HG03159 (cell line): ENCODE results near the gene FRS2.

Source experiments
- ATAC-seq: cut with Tn5 transposase; IDR thresholded peaks from one replicate; pipeline ENCODE4 v1.9.1; 2021; ENCODE audit warnings: mild to moderate bottlenecking, moderate library complexity; ENCODE audit not compliant: unreplicated experiment

Gene FRS2

DNA sequence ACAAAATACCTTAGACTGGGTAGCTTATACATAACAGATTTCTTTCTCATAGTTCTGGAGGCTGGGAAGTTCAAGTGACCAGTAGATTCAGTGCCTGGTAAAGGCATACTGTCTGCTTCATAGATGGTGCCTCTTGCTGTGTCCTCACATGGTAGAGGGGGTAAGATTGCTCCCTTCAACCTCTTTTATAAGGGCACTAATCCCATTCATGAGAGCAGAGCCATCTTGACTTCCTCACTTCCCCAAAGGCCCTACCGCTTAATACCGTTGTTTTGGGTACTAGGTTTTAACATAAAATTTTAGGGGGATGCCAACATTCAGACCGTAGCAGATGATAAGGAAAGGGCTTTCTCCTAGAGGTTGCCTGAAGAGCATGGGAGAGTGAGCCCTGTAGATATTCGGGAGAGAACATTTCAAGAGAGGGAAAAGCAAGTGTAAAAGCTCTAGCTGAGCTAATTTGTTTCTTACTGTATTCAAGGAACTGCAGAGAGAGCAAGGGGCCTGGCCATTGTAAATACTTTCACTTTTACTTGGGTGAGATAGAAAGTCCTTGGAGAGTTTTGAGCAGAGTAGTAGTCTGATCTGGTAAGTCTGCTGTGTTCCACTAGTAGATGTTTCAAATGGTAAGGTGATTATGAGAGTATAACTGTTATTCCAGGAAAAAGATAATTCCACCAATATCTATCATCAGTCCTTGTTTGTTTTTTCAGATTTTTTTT lies 27.3 kb downstream of the FRS2 start:
- ATAC-seq: peak; percentile 94

DNA sequence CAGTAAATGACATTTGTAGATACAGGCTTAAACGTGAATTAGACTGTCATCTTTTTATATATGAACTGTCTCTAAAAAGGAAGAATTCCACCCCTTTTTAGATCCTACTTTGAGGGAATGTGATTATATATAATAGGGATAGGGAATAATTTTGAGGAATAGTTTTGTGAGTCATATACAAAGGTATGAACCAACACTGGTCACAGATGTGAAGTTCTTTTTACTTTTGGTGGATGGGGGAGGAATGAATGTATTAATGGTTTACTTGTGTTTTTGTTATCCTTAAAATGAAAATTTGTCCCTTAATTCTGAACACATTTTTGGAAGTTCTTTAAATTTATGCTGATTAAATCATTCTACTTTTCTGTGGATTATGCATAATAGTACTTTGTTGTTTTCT lies 30.4 kb downstream of the FRS2 start:
- ATAC-seq: no peak

DNA sequence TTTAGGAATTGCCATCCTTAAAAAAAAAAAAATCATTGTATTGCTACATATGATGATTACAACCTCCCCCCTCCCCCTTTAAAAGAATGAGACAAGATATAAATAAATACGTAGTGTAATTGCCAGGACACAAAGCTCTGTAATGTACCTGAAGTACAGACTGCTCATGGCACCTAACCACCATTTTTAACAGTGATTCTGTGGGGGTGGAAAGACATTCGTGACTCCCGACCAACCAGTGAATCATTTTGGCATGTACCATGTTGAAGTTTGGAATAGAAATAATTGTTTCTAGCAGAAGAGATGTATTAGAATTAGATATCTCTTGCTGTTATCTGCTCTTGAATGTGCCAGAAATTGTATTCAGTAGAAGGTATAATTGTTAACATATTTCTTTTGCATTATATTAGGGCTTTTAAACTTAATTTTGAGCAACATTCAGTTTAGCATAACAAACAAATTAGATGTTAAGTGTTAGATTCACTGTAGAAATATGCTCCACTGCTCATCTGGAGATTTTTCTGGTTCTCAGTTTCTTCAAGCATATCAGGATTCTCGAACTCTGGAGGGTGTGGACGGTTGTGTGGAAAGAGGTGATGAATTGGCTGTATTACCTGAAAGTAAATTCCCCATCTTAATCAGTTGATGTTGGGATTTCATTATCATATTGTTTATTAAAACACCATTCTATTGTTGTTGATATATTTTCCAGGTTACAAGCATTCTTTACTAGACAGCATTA lies 31.1 kb downstream of the FRS2 start:
- no peak for ATAC-seq

DNA sequence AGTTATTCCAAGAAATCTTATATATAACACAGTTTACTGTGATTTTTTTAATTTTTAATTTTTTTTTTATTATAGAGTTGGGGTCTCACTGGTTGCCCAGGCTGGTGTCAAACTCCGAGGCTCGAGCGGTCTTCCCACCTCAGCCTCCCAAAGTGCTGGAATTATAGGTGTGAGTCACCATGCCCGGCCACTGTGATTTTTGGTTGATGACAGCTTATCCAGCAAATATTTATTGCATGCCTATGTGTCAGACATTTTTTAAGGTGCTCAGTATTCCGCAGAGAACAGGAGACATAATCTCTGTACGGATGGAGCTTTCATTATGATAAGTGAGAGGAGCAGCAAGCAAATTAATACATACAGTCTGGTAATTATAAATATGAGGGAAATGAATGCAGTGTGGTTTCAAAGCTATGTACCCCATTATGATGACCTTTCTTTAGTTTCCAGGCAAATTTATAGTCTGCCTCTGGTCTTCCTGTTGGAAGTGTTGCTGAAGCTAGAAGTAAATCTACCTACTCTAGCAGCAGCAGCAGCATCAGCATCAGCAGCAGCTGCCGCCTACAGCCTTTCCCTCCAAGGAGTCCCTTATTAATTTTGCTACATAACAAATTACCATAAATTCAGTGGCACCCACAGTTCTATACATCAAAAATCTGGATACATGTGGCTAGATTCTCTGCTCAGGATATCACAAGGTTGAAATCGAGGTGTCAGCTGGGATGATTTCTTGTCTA lies 32.3 kb downstream of the FRS2 start:
- ATAC-seq: no peak

DNA sequence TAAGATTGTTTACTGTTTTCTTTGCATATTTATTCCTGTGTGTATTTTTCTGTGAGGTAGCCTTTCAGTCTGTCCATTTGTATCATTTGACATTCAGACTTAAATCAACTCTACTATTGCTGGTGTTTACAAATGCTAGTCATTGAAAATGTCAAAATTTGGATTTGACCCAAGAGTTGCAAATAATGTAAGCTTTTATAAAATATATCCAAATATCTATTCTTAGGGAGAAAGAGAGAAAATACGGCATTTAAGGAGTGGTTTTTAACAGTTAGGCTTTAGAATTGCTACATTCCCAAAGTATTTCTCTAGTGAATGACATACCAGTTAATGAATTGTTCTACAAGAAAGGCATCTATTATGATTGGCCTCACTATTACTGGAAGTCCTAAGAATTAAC lies 37.9 kb downstream of the FRS2 start:
- ATAC-seq: no peak

DNA sequence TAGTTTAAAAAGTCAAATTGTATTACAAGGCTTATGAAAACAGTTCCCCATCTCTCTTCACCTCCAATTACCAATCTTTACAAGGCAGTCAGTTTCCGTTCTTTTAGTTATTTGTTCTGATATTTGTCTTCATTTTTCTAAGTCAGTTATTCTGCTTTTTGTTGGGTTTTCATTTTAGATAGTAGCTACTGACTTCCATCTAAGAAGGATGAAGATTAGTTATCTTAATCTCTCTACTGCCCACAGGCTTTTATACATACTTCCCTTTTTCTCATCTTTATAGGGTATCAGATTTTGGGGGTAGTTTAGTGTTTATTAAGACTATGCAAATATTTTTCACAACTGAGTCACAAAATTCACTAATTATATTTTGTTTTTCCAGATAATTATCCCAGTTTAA lies 38.4 kb downstream of the FRS2 start:
- no peak for ATAC-seq

DNA sequence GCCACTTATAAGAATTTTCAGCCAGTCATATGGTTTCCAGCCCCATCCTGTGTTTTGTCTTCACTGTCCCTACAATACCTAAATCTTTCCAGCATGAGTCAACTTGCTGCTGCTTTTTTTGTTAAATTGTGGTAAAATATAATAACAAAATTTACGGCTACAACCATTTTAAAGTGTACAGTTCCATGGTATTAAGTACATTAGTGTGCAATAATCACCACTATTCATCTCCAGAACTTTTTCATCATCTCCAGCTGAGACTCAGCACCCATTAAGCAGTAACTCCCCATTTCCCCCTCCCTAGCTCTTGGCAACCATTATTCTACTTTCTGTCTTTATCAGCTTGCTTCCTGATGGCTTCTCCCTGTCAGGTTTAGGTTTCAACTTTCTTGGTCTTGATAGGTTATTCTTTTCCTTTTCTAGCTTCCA lies 39.1 kb downstream of the FRS2 start:
- no peak for ATAC-seq

DNA sequence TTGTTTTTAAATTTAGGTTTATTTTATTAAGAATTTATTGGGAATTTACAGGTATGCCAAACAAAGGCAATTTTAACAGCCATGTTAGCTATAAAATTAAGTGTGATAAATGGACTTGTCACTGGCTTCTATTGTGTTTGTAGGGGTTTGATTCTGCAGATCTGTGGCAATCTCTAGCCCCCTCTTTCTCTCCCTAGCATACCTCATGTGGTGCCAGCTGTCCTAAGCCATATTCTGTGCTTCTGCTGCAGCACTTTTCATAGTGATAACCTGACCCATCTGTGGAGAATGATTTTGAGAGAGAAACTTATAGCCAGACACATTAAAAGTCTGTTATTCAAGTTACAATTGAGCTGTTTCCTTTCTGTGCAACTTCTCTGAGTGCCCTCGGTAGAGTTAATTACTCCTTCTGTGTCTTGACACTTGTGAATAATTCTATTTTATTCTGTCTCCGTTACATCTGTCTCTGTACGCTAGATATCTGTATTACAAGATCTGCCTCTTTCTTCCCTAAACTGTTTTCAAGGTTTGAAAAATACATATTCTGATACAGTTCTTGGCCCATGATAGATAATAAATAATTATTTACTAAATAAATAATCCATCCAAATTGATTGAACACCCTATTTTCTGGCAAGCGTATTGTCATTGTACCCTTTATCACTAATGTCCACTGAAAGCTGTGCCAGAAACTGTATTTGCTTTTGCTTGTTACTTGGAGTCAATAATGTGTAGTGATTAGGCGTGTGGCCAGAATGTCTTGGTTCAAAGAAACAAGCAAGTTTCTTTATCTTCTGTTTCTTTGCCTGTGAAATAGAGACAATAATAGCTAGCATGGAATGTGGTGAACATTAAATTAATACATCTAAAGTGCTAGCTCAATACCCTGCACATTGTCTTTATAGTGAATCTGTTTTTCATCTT lies 40.0 kb downstream of the FRS2 start:
- ATAC-seq: no peak

DNA sequence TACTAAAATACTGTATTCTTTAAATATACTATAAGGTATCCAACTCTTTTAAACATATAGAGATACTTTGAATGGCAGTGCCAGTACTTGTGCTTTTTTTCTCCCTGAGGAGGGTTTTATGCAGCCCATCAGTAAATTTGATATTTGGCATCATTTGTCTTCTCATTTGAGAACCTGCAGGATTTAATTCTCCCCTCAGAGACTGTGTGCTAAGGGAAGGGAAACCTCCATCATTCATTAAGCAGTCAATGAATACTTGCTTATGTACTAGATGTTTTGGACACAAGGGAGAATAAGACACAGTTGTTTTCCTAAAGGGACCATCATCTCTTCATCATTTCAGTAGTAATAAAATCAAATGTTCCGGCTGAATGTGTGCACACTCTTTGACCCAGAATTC lies 40.8 kb downstream of the FRS2 start:
- ATAC-seq: no peak

DNA sequence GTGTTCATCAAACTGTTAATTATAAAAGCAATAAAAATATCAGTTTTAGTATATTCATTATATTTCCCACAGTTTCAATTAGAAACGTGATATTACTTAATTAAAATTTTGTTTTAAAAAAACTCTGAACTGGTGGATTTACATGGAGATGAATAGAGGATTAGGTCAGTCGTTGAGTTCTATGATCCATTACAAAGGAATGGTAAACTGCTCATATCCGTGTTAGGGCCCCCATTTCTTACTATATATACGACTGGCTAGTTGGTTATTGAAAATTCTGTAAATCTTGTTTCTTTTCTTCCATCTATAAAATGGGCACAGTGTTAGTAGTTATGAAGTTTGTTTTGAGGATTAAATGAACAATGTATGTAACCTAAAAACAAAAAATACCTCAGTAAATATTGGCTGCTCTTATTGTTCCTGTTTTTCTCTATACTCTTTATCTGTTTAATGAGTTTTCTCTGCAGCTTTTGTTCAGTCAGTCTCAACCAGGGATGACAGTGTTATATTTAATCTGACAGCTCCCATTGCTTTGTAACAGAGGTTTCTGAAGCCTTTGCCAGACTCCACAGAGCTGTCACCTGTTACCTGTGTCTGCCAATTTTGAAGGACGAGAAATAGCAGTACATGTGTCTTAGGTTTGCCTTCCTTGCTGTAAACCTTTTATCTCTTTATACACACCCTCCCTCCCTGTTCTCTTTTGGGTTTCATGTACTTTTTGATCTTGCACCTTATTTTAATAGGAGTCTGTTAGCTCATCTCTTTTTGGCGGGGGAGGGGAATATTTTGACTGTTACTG lies 41.5 kb downstream of the FRS2 start:
- no peak for ATAC-seq

DNA sequence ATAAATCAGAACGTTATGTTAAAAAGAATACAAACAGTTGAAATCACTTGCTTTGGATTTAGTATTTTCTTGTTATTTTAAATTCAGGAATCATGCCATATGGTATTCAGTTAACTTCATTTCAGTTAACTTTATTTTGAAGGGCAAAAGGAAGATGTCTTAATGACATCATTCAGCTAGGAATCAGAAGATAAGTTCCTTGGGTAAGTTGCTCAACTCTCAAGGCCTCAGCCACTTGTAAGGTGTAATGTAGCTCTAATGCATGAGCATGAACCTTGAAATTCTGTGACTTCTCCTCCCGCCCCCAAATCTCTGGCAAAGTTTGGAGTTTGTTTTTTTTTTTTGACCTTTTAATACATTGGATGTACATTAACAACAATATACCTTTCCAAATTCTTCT lies 42.6 kb downstream of the FRS2 start:
- no peak for ATAC-seq

DNA sequence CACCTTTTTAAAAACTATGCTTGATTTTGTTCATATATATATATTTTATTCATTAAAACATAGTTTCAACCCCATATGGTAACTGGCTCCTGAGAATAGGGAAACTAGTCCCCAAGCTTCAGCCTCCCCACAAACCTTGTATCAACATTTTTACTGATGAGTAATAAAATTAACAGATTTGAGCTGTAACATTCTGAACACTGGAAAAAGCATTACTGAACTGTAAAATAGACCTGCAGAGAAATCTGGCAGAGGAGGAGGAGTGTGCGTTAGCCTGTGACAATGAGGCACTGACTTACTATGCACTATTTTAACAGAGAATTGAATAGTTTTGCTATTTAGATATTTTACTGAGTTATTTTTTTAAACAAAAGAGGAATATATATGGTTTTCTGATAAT lies 43.1 kb downstream of the FRS2 start:
- ATAC-seq: no peak

DNA sequence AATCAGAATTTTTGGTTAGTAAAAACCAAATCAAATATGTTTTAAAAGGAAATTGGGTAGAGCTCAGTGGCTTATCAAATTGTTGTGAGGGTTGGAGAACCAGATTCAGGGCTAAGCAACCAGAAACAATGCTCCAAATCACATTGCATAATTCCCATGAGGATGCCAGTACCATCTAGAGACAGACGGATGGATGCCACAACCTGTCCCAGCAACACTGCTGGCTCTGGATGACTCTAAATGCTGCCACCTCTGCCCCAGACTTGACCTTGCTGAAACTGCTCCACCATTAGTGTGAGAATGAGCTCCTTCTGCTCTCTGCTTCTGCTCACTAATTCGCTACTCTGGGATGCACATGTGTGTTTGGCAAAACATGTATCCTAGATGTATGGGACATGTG lies 43.9 kb downstream of the FRS2 start:
- ATAC-seq: no peak

DNA sequence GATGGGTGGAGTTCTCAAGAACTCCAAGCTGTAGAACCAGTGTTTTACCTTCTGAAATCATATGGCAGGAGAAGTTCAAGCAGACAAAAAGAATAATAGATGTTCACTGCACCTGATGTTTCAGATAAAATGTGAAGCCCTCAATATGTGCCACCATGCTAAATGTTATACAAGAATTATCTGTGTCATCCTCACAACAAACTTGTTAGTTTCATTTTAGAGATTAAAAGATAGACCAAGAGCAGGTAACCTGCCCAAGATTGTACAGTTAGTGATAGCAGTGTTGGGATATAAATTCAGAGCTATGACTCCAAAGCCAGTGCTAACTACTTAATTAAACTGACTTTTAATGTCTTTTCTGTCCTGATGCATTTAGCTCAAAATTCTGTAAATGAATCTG lies 44.7 kb downstream of the FRS2 start:
- no peak for ATAC-seq

DNA sequence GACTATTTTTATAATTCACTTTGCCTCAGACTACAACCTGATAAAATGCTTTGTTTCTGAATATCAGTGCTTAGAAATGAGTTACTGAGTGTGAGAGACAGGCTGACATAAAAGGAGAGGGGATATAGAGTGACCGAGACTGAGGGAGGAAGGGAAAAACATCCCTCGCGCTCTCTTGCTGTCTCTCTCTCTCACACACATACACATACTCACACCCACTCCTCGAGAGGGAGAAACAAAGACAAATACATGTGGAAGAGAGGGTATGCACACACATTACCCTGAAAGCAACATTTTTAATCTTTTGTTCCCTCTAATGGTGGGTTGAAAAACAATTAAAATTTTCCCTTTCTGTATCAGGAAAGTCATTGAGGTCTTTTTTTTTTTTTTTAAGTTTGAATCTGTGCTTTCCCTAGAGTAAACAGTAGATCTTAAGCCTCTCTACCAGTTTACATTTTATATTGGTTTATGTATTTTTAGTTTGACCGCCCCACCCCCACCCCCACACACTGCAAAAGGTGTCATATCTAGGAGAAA lies 45.3 kb downstream of the FRS2 start:
- ATAC-seq: no peak

DNA sequence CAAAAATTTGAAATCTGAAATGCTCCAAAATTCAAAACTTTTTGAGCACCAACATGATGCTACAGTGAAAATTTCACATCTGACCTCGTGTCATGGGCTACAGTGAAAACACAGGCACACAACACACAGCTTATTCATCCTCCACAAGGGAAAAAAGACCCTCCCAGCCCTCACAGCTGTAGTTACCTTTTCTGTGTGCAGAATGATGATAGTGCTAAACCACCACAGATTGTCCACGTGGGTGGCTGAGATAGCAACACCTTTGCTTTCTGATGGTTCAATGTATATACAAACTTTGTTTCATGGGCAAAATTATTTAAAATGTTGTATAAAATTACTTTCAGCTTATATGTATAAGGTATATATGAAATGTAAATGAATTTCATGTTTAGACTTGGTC lies 46.8 kb downstream of the FRS2 start:
- ATAC-seq: no peak

DNA sequence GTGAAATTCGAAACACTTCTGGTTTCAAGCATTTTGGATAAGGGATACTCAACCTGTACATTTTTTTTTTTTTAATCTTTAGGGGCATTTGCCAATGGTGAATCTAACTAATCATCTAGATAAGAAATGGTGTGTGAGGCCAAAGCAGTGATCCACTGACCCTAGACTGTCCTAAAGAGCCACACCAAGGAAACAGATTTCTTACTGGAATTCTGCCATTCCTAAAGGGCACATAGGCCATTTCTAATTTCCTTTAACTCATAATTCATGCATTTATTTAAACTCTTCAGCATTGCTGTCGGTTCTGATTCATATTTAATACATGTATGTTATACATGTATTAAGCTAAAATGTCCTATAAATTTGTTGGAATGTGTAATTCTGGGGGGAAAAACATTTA lies 47.2 kb downstream of the FRS2 start:
- no peak for ATAC-seq

DNA sequence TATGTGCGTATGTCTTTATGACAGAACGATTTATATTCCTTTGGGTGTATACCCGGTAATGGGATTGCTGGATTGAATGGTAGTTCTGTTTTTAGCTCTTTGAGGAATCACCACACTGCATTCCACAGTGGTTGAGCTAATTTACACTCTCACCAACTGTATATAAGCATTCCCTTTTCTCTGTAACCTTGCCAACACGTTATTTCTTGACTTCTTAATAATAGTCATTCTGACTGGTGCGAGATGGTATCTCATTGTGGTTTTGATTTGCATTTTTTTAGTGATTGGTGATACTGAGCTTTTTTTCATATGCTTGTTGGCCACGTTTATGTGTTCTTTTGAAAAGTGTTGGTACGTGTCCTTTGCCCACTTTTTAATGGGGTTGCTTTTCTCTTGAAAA lies 49.7 kb downstream of the FRS2 start:
- ATAC-seq: no peak

DNA sequence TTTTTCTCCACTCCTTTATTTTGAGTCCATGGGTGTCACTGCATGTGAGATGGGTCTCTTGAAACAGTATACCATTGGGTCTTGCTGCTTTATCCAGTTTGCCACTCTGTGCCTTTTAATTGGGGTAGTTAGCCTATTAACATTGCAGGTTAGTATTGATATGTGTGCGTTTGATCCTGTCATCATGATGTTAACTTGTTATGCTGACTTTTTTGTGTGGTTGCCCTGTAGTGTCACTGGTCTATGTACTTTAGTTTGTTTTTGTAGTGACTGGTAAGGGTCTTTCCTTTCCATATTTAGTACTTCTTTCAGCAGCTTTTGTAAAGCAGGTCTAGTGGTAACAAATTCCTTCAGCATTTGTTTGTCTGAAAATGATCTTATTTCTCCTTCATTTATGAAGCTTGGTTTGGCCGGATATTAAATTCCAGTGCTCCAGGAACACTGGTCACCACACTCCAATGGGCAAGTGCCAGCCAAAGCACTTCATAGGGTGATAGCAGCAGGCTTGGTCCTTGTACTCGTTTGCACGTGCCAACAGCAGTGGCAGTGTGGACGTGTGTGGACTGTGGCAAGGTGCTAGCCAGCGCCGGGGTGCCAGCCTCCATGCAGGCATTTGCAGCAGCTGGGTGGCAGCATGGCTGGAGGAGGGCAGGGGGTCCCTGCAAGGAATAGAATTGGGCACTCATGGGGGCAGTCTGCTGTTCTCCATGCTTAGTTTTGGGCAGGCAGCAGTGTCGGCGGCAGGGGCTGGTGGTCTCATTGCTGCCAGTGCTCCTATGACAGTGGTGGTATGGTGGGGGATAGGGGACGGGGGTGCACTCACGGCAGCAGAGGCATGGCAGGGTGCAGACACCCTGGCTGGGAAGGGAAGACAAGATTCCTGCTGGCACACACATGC lies 53.5 kb downstream of the FRS2 start:
- no peak for ATAC-seq
